HepG2 (cell line): Measurements from ENCODE around the gene DOCK1. TPM values are rescaled to one million over a fixed set of nuclear protein-coding genes. Genes with fewer than 3 reads are reported as not detected.

ENCODE experiments used
- AHDC1 ChIP-seq: sonication (generic); formaldehyde crosslinking; IDR thresholded peaks from 2 replicates; pipeline ENCODE4 v1.5.1; 2020; ENCODE audit warnings: mild to moderate bottlenecking, missing genetic modification reagents, borderline replicate concordance
- IKZF5 ChIP-seq: IDR thresholded peaks from 2 replicates; pipeline ENCODE4 v1.6.1; 2018; ENCODE audit warnings: missing genetic modification reagents, mild to moderate bottlenecking, missing compliant biosample characterization
- MIER2 ChIP-seq: IDR thresholded peaks from 2 replicates; pipeline ENCODE4 v1.6.1; 2016; ENCODE audit warnings: missing biosample characterization, missing genetic modification reagents
- NR2F2 ChIP-seq: IDR thresholded peaks from 2 replicates; pipeline ENCODE4 v1.6.1; 2012; ENCODE audit warnings: low read depth, inconsistent platforms, borderline replicate concordance
- TBX2 ChIP-seq: sonication (generic); formaldehyde crosslinking; IDR thresholded peaks from 2 replicates; pipeline ENCODE4 v1.5.0; 2020; ENCODE audit warnings: missing genetic modification reagents, mild to moderate bottlenecking, borderline replicate concordance
- ZNF160 ChIP-seq: sonication (generic); formaldehyde crosslinking; IDR thresholded peaks from 2 replicates; pipeline ENCODE4 v1.8.0; 2022; ENCODE audit warnings: mild to moderate bottlenecking, inconsistent platforms, missing genetic modification reagents
- ZNF720 ChIP-seq: sonication (generic); formaldehyde crosslinking; IDR thresholded peaks from 2 replicates; pipeline ENCODE4 v1.4.0; 2020; ENCODE audit warnings: missing genetic modification reagents
- ZNF792 ChIP-seq: IDR thresholded peaks from 2 replicates; pipeline ENCODE4 v1.6.1; 2016
- polyA plus RNA-seq, 8 experiments: library from polyadenylated mRNA; depleted of rRNA in 3 of 8; stranded (reverse) in 7 of 8; unstranded in 1 of 8; fragments of >200 nt; fragmentation: Illumina TruSeq in 4 of 8; extraction: Trizol in 4 of 8; gene quantifications; 2 replicates each; pipeline versions ENCODE4 v1.2.1 to v1.2.3, GENCODE V29; 2011 to 2016; ENCODE audit warnings: low read depth in 4 of 8, missing spikeins in 1 of 8, mixed read lengths in 1 of 8; ENCODE audit not compliant: insufficient read depth in 1 of 8
- total RNA-seq, 5 experiments: library from RNA; depleted of rRNA; stranded (reverse); fragments of >200 nt; fragmentation: Illumina TruSeq; extraction: Trizol; gene quantifications; 2 replicates each; pipeline ENCODE4 v1.2.3, GENCODE V29; 2016; ENCODE audit warnings: low read depth in 1 of 5
- TF ChIP-seq, protein P1 (sequence below): IDR thresholded peaks from 2 replicates; pipeline ENCODE4 v1.6.1; 2016; ENCODE audit warnings: mild to moderate bottlenecking
- TF ChIP-seq, protein P2 (sequence below): sonication (generic); formaldehyde crosslinking; IDR thresholded peaks from 2 replicates; pipeline ENCODE4 v1.5.0; 2020; ENCODE audit warnings: mild to moderate bottlenecking, missing genetic modification reagents, borderline replicate concordance

The DOCK1 gene
- total and polyA plus RNA-seq, 2 of the 13 experiments (the other 11 are each of a cell fraction or from before 2014, with no cell fraction given), result 8.3 to 25.5 TPM

DNA sequence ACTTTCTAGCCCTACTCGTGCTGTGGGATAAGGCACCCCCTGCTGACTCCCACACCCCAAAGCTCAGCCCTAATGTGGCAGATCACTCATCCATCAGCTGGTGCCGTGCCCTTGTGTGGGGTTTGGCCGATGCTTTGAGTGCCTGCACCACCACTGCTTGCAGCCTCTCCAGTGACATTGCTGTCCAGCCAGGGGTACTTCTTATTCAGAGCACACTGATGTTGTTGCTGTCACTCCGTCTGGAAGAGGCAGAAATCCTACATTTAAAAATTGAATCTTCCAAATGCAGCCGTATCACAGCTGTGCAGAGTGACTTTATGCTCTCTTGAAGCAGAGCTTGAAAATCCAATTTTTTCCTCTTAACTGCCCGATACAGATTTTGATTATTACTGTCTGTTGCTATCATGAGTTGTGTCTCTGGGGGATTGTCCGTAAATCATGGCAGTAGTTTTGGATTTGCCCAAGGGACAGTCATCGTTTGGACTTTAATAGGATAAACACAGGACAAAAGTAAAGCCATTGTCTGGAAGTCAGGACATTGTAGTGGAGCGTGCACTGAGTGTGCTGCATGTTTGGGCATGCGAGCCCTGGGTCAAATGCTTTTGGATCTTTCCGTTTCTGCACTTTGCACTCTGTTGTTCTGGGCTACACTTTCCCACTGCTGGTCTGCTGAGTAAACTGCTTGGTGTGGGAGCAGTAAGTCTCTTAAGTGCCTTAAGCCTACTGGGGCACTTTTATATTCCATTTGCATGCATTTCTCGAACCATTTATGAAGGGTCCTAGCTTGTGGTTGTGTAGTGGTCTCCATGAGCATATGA lies 128.2 kb downstream of the DOCK1 start (continued):
- TF ChIP-seq MIER2 (CRISPR knock-in tag), result peak; percentile 34; the same call in 1 of the 2 replicates
- 0 out of 2 replicates have a peak, but pooled peaks have one; percentile 14 for TF ChIP-seq NR2F2
- TF ChIP-seq, protein P1, sequence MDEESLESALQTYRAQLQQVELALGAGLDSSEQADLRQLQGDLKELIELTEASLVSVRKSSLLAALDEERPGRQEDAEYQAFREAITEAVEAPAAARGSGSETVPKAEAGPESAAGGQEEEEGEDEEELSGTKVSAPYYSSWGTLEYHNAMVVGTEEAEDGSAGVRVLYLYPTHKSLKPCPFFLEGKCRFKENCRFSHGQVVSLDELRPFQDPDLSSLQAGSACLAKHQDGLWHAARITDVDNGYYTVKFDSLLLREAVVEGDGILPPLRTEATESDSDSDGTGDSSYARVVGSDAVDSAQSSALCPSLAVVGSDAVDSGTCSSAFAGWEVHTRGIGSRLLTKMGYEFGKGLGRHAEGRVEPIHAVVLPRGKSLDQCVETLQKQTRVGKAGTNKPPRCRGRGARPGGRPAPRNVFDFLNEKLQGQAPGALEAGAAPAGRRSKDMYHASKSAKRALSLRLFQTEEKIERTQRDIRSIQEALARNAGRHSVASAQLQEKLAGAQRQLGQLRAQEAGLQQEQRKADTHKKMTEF (CRISPR knock-in tag), result 0 out of 2 replicates have a peak, but pooled peaks have one; percentile 50
- TF ChIP-seq AHDC1 (CRISPR knock-in tag), result peak; percentile 56; the same call in 1 of the 2 replicates
- TF ChIP-seq TBX2, result peak; percentile 60; the same call in 1 of the 2 replicates
- 0 out of 2 replicates have a peak, but pooled peaks have one; percentile 57 for TF ChIP-seq ZNF792 (CRISPR knock-in tag)
- no peak for TF ChIP-seq ZNF160 (CRISPR knock-in tag)
- TF ChIP-seq IKZF5 (CRISPR knock-in tag), result 0 out of 2 replicates have a peak, but pooled peaks have one; percentile 29
- TF ChIP-seq, protein P2, sequence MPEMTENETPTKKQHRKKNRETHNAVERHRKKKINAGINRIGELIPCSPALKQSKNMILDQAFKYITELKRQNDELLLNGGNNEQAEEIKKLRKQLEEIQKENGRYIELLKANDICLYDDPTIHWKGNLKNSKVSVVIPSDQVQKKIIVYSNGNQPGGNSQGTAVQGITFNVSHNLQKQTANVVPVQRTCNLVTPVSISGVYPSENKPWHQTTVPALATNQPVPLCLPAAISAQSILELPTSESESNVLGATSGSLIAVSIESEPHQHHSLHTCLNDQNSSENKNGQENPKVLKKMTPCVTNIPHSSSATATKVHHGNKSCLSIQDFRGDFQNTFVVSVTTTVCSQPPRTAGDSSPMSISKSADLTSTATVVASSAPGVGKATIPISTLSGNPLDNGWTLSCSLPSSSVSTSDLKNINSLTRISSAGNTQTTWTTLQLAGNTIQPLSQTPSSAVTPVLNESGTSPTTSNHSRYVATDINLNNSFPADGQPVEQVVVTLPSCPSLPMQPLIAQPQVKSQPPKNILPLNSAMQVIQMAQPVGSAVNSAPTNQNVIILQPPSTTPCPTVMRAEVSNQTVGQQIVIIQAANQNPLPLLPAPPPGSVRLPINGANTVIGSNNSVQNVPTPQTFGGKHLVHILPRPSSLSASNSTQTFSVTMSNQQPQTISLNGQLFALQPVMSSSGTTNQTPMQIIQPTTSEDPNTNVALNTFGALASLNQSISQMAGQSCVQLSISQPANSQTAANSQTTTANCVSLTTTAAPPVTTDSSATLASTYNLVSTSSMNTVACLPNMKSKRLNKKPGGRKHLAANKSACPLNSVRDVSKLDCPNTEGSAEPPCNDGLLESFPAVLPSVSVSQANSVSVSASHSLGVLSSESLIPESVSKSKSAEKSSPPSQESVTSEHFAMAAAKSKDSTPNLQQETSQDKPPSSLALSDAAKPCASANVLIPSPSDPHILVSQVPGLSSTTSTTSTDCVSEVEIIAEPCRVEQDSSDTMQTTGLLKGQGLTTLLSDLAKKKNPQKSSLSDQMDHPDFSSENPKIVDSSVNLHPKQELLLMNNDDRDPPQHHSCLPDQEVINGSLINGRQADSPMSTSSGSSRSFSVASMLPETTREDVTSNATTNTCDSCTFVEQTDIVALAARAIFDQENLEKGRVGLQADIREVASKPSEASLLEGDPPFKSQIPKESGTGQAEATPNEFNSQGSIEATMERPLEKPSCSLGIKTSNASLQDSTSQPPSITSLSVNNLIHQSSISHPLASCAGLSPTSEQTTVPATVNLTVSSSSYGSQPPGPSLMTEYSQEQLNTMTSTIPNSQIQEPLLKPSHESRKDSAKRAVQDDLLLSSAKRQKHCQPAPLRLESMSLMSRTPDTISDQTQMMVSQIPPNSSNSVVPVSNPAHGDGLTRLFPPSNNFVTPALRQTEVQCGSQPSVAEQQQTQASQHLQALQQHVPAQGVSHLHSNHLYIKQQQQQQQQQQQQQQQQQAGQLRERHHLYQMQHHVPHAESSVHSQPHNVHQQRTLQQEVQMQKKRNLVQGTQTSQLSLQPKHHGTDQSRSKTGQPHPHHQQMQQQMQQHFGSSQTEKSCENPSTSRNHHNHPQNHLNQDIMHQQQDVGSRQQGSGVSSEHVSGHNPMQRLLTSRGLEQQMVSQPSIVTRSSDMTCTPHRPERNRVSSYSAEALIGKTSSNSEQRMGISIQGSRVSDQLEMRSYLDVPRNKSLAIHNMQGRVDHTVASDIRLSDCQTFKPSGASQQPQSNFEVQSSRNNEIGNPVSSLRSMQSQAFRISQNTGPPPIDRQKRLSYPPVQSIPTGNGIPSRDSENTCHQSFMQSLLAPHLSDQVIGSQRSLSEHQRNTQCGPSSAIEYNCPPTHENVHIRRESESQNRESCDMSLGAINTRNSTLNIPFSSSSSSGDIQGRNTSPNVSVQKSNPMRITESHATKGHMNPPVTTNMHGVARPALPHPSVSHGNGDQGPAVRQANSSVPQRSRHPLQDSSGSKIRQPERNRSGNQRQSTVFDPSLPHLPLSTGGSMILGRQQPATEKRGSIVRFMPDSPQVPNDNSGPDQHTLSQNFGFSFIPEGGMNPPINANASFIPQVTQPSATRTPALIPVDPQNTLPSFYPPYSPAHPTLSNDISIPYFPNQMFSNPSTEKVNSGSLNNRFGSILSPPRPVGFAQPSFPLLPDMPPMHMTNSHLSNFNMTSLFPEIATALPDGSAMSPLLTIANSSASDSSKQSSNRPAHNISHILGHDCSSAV (CRISPR knock-in tag), result no peak
- no peak for TF ChIP-seq ZNF720 (CRISPR knock-in tag)
